Activated CD4-positive, alpha-beta T cell treated with anti-CD3 and anti-CD28 coated beads, Interleukin-2, amount 50 U/mL, for 1 hour (primary cell): ENCODE measurements around the gene MEIS2.

Experiments
- DNase-seq: peaks from one replicate; pipeline ENCODE4 v3.0.0-alpha.2; 2020

Gene MEIS2

GRCh38 chr15:36886191-36886590, 214.2 kb downstream of the MEIS2 start:
- no peak for DNase-seq

GRCh38 chr15:36885771-36886170, 214.6 kb downstream of the MEIS2 start:
- no peak for DNase-seq

GRCh38 chr15:36884936-36885635, 215.3 kb downstream of the MEIS2 start:
- no peak for DNase-seq

GRCh38 chr15:36884518-36884875, 215.9 kb downstream of the MEIS2 start:
- DNase-seq = no peak

- peak; percentile 36 for DNase-seq
Observed at GRCh38 chr15:36883713-36884517, 216.4 kb downstream of the MEIS2 start.

- DNase-seq = no peak
Observed at GRCh38 chr15:36882487-36883131, 217.7 kb downstream of the MEIS2 start.

GRCh38 chr15:36882056-36882455, 218.3 kb downstream of the MEIS2 start:
- DNase-seq = no peak

GRCh38 chr15:36881516-36881915, 218.8 kb downstream of the MEIS2 start:
- DNase-seq = no peak

GRCh38 chr15:36880913-36881460, 219.4 kb downstream of the MEIS2 start:
- no peak for DNase-seq

GRCh38 chr15:36880224-36880912, 220.0 kb downstream of the MEIS2 start:
- DNase-seq = no peak

GRCh38 chr15:36879568-36880222, 220.7 kb downstream of the MEIS2 start:
- no peak for DNase-seq

GRCh38 chr15:36878684-36879262, 221.6 kb downstream of the MEIS2 start:
- no peak for DNase-seq

- DNase-seq = no peak
Observed at GRCh38 chr15:36877796-36878683, 222.3 kb downstream of the MEIS2 start.

- DNase-seq = no peak
Observed at GRCh38 chr15:36877294-36877693, 223.1 kb downstream of the MEIS2 start.

- DNase-seq = no peak
Observed at GRCh38 chr15:36875740-36876334, 224.5 kb downstream of the MEIS2 start.

GRCh38 chr15:36874930-36875329, 225.4 kb downstream of the MEIS2 start:
- DNase-seq = no peak

GRCh38 chr15:36867436-36867835, 232.9 kb downstream of the MEIS2 start:
- DNase-seq = no peak

GRCh38 chr15:36866896-36867295, 233.5 kb downstream of the MEIS2 start:
- no peak for DNase-seq

GRCh38 chr15:36863570-36863969, 236.8 kb downstream of the MEIS2 start:
- no peak for DNase-seq

GRCh38 chr15:36860792-36861191, 239.6 kb downstream of the MEIS2 start:
- DNase-seq = no peak

- no peak for DNase-seq
Observed at GRCh38 chr15:36858423-36858822, 241.9 kb downstream of the MEIS2 start.
